Pancreas (tissue), 10 donors: ENCODE measurements around the gene DLX1. TPM values are rescaled to one million over a fixed set of nuclear protein-coding genes. Genes with fewer than 3 reads are reported as not detected.
A peak's percentile ranks its signal among the peaks of the same experiment; 100 is the strongest.
"Not testable (repeated sequence)": the region's sequence is repeated elsewhere in the genome, so short reads cannot be mapped to it uniquely, and the experiment has no call there.

Experiments
- ATAC-seq, 4 donors: fragments of 200-7000 bp; cut with Tn5 transposase; one replicate each; pipeline versions ENCODE4 v1.8.0 to v1.9.1; 2020; ENCODE audit warnings: mild to moderate bottlenecking in 4 of 4, moderate library complexity in 4 of 4
- DNase-seq, 6 donors: peaks; one replicate each; pipeline ENCODE4 v3.0.0-alpha.2; 2020
- FAIRE-seq: peaks from 2 replicates; lab custom pipeline; 2012; peaks lifted over from hg19 to GRCh38; lab: Jason Lieb, UNC
- H3K27ac ChIP-seq, 4 donors: fragments of 200-600 bp; sonication (generic); 1 replicate in 3 of 4; 2 replicates in 1 of 4; pipeline versions ENCODE4 v1.5.0 to v1.8.0; 2020
- H3K27me3 ChIP-seq, 4 donors: fragments of 200-600 bp; one replicate each; pipeline ENCODE4 v1.8.0; 2021
- H3K36me3 ChIP-seq, 3 donors: fragments of 200-600 bp; sonication (generic) in 1 of 3; one replicate each; pipeline versions ENCODE4 v1.5.0 to v1.8.0; 2020 to 2021
- H3K4me1 ChIP-seq, 3 donors: fragments of 200-600 bp; one replicate each; pipeline ENCODE4 v1.8.0; 2021
- H3K4me3 ChIP-seq, 4 donors: fragments of 200-600 bp; sonication (generic) in 2 of 4; one replicate each; pipeline versions ENCODE4 v1.5.0 to v1.8.0; 2020 to 2021
- H3K9me3 ChIP-seq, 4 donors: fragments of 200-600 bp; one replicate each; pipeline ENCODE4 v1.8.0; 2021
- CTCF ChIP-seq, 4 donors: fragments of 200-600 bp; sonication (generic) in 3 of 4; IDR thresholded peaks; one replicate each; pipeline versions ENCODE4 v1.5.0 to v1.8.0; 2021; ENCODE audit warnings: antibody characterized with exemption in 4 of 4
- WGBS, 2 donors: extraction: QIAGEN DNeasy Blood & Tissue Kit; methylation state at CpG; one replicate each; pipeline ENCODE4 v1.1.7; 2013; 5-methylcytosine and 5-hydroxymethylcytosine counted together
- intact Hi-C, 3 donors: fragments of 100-400 bp; cut with DNase I; formaldehyde crosslinking; loops; one replicate each; pipeline versions ENCODE4 v1.11.1 to v1.14.2; 2022
- polyA plus RNA-seq, 2 donors: library from polyadenylated mRNA; stranded (reverse); fragments of 200-250 nt; gene quantifications; one replicate each; pipeline ENCODE4 v1.2.3, GENCODE V29; 2013
- total RNA-seq, 6 donors: library from RNA; stranded (reverse); fragmentation: NEBNext Ultra II Directional in 4 of 6; extraction: Animal tissue kit (Norgen Biotek cat#: 25700) in 4 of 6; gene quantifications; one replicate each; pipeline versions ENCODE4 v1.2.1 to v1.2.4, GENCODE V29; 2021 to 2023
- donor health status: healthy with polysubstance abuse.
- donor health status: DM: no; HTN: no; CAD: no; lungs with moderate emphysema.
- donor health status: DM: no; HTN: no; CAD: no.
- donor health status: control.
- donor health status: control.
- donor health status: Bipolar disorder and iron deficiency.
- donor health status: DM: yes; HTN: yes; CAD: no.
- donor health status: DM: no; HTN: no; CAD: no.
- donor health status: DM: no; HTN: no; CAD: no.
- donor health status: DM: yes; HTN: yes; CAD: no.

The DLX1 gene
- total and polyA plus RNA-seq, 8 donors: 0.15 to 0.26 (median 0.25) TPM; not detected in 5

- no peak for ATAC-seq
- DNase-seq: peak in 1 of 6 donors; percentile 50
- H3K36me3 ChIP-seq: no peaks in the 10 kb centered on the region
- no peak for FAIRE-seq
- TF ChIP-seq CTCF (IDR thresholded peaks at IDR 0.05): no peak
- H3K4me3 ChIP-seq: no peak overlapping the region
- WGBS, 2 donors: 47 to 52% methylated on average over 31 of the region's 31 CpGs
- H3K27ac ChIP-seq: no peak overlapping the region
- peaks cover 0 to 33% (median 9%) of the 10 kb centered on the region in 4 donors for H3K27me3 ChIP-seq
- H3K9me3 ChIP-seq: no peaks in the 10 kb centered on the region
- H3K4me1 ChIP-seq: peaks cover 0 to 7% (median 0%) of the 10 kb centered on the region in 3 donors
- intact Hi-C loops: loop anchor here in 2 of 3 donors (5.0 to 10.0 kb wide), 2 partner anchors 295 to 298 kb away; no protein-coding TSS in a partner anchor
Observed at GRCh38 chr2:172109988-172110811, 24.9 kb downstream of the DLX1 start.

GRCh38 chr2:172113617-172114016 lies 28.3 kb downstream of the DLX1 start:
- TF ChIP-seq CTCF (IDR thresholded peaks at IDR 0.05): no peak
- WGBS, 2 donors: 36 to 39% methylated on average over 2 of the region's 2 CpGs
- H3K4me3 ChIP-seq: no peak overlapping the region
- peak in 1 of 4 donors; percentile 23 for ATAC-seq
- H3K36me3 ChIP-seq: no peaks in the 10 kb centered on the region
- FAIRE-seq: no peak
- intact Hi-C loops: no loop called here
- H3K9me3 ChIP-seq: no peaks in the 10 kb centered on the region
- no peak overlapping the region for H3K27ac ChIP-seq
- DNase-seq: no peak
- peaks cover 0 to 3% (median 0%) of the 10 kb centered on the region in 4 donors for H3K27me3 ChIP-seq
- H3K4me1 ChIP-seq: no peaks in the 10 kb centered on the region

- ATAC-seq, intact Hi-C loops, H3K36me3 ChIP-seq, H3K4me3 ChIP-seq, H3K9me3 ChIP-seq, FAIRE-seq, H3K4me1 ChIP-seq, DNase-seq, H3K27me3 ChIP-seq, H3K27ac ChIP-seq: not testable (repeated sequence)
- WGBS, 2 donors: 63 to 81% methylated on average over 6 of the region's 6 CpGs
Observed at GRCh38 chr2:172114176-172114575, 28.9 kb downstream of the DLX1 start.

GRCh38 chr2:172114579-172114978 lies 29.3 kb downstream of the DLX1 start:
- WGBS, 2 donors: 74 to 94% methylated on average over 3 of the region's 3 CpGs
- no peak for FAIRE-seq
- no peak for ATAC-seq

GRCh38 chr2:172116107-172116506 lies 30.8 kb downstream of the DLX1 start:
- no peak for DNase-seq
- ATAC-seq: no peak
- 65 to 85% methylated on average over 5 of the region's 5 CpGs for WGBS, 2 donors
- no peaks in the 10 kb centered on the region for H3K9me3 ChIP-seq
- FAIRE-seq: no peak
- H3K27me3 ChIP-seq: peaks cover 0 to 3% (median 0%) of the 10 kb centered on the region in 4 donors
- H3K36me3 ChIP-seq: no peaks in the 10 kb centered on the region
- no peak for TF ChIP-seq CTCF (IDR thresholded peaks at IDR 0.05)
- no peak overlapping the region for H3K27ac ChIP-seq
- intact Hi-C loops: no loop called here
- no peaks in the 10 kb centered on the region for H3K4me1 ChIP-seq
- H3K4me3 ChIP-seq: no peak overlapping the region

More at GRCh38 chr2:172114579-172114978, 29.3 kb downstream of the DLX1 start:
- no peak overlapping the region for H3K4me3 ChIP-seq
- no peaks in the 10 kb centered on the region for H3K36me3 ChIP-seq
- no peak for TF ChIP-seq CTCF (IDR thresholded peaks at IDR 0.05)
- no peaks in the 10 kb centered on the region for H3K4me1 ChIP-seq
- DNase-seq: no peak
- no peak overlapping the region for H3K27ac ChIP-seq
- peaks cover 0 to 3% (median 0%) of the 10 kb centered on the region in 4 donors for H3K27me3 ChIP-seq
- intact Hi-C loops: no loop called here
- no peaks in the 10 kb centered on the region for H3K9me3 ChIP-seq
